ENCODE results near the gene ODF2. TPM values are rescaled to one million over a fixed set of nuclear protein-coding genes. Genes with fewer than 3 reads are reported as not detected.

ODF2 gene
- total and polyA plus RNA-seq, 10 of the 15 experiments (the other 5 are each of a cell fraction or from before 2014, with no cell fraction given): 8.7 to 65.1 (median 38.5) TPM

DNA sequence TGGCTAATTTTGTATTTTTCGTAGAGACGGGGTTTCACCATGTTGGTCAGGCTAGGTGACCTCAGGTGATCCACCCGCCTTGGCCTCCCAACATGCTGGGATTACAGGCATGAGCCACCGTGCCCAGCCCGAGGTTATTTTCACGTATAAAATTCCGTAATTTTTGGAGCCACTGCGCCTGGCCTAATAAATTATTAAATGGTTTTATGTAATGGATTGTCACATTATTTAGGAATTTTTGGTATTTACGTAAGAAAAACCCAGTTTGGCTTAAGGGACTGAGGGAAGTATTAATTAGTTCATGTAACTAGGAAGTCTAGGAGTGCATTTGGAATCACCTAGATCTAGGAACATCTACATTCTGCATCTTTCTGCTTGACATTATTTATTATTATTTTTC, 57.0 kb downstream of the ODF2 start:
- Histone ChIP-seq H3K4me1 (ENCODE audit: control insufficient read depth, insufficient read depth, low read length) (no peaks in the 10 kb centered on the region), H2AFZ (ENCODE audit: control insufficient read depth, low read depth, low read length) (no peak overlapping the region), H3K36me3 (ENCODE audit: control insufficient read depth in 2 of 2, insufficient read depth in 2 of 2, low read length in 1 of 2) (peaks cover 0 to 14% of the 10 kb centered on the region in 2 experiments), H3K27ac (ENCODE audit: control insufficient read depth, insufficient read depth) (no peak overlapping the region), H3K9me3 (replicated peaks; ENCODE audit: control insufficient read depth, insufficient read depth, low read length) (no peaks in the 10 kb centered on the region; the same call in 2 of the 3 replicates), H3K4me2 (ENCODE audit: control insufficient read depth, insufficient read depth) (no peak overlapping the region), H3K9ac (ENCODE audit: control insufficient read depth, insufficient read depth, low read length) (no peak overlapping the region), H3K27me3 (replicated peaks in 1 of 2; ENCODE audit: control insufficient read depth in 2 of 2, insufficient read depth in 2 of 2, low read length in 1 of 2) (no peaks in the 10 kb centered on the region), H3K4me3 (no peak overlapping the region), H3K79me2 (ENCODE audit: control insufficient read depth, insufficient read depth, low read length) (no peaks in the 10 kb centered on the region), H4K20me1 (ENCODE audit: control insufficient read depth, insufficient read depth) (no peaks in the 10 kb centered on the region)
- no peak for FAIRE-seq
- ChIA-PET CTCF (interaction anchor here (0.6 to 2.0 kb wide), 6 partner anchors 39 to 1251 kb away, joined by 3 to 10 read pairs (median 4); partner anchors contain the start of gene SPTAN1), RAD21 (ENCODE audit: unreplicated experiment) (interaction anchor here (0.9 to 1.5 kb wide), 5 partner anchors 37 to 180 kb away, joined by 3 to 9 read pairs (median 5); partner anchors contain the start of gene SPTAN1), SMC1A (ENCODE audit: uncharacterized antibody, unreplicated experiment) (interaction anchor here (0.6 to 2.0 kb wide), 6 partner anchors 8 to 175 kb away, joined by 3 to 7 read pairs (median 6); partner anchors contain the start of genes GLE1 and SPTAN1), POLR2A (interaction anchor here (0.7 to 2.4 kb wide), 4 partner anchors 11 to 142 kb away, joined by 3 to 16 read pairs (median 8); partner anchors contain the start of genes SPTAN1 and URM1)
- intact Hi-C loops (cut with micrococcal nuclease; ENCODE audit: unreplicated experiment) (no loop called here), in situ Hi-C loops (cut with MboI) (no loop called here)
- TF ChIP-seq, protein P1, sequence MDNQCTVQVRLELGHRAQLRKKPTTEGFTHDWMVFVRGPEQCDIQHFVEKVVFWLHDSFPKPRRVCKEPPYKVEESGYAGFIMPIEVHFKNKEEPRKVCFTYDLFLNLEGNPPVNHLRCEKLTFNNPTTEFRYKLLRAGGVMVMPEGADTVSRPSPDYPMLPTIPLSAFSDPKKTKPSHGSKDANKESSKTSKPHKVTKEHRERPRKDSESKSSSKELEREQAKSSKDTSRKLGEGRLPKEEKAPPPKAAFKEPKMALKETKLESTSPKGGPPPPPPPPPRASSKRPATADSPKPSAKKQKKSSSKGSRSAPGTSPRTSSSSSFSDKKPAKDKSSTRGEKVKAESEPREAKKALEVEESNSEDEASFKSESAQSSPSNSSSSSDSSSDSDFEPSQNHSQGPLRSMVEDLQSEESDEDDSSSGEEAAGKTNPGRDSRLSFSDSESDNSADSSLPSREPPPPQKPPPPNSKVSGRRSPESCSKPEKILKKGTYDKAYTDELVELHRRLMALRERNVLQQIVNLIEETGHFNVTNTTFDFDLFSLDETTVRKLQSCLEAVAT (IDR thresholded peaks at IDR 0.05): 0 out of 2 replicates have a peak, but pooled peaks have one; percentile 45
- TF ChIP-seq TBL1XR1 (IDR thresholded peaks at IDR 0.05; ENCODE audit: low read depth, low read length): no peak
- BruUV-seq (replicated peaks): no TSS peak
- ATAC-seq: no peak
- no peak for DNase-seq (ENCODE audit: low read depth, low spot score)
- 92% methylated on average over 9 of the region's 9 CpGs for WGBS (ENCODE audit: insufficient coverage, insufficient replicate concordance, low lambda C conversion rate, missing lambda C conversion rate)

DNA sequence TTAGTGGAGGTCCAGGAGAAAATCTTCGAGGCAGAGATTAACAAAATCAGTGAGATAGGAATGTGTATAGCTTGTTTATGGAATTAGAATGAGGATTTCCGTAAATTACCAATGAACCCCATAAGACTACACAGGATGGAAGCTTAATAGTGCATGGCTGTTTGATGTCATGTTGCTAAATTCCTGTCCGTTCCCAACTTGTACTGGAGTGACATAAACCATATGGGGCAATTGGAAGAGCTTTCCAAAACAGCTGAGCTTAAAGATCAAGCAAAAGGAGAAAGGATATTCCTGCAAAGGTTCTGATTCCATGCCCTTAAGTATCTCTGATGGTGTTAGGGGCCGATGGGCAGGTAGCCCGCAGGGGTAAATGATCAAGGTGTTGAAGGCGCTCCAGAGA, 66.2 kb downstream of the ODF2 start:
- intact Hi-C loops (cut with micrococcal nuclease; ENCODE audit: unreplicated experiment) (no loop called here), in situ Hi-C loops (cut with MboI) (no loop called here)
- ChIA-PET CTCF (no interaction called here), SMC1A (ENCODE audit: uncharacterized antibody, unreplicated experiment) (interaction anchor here (0.6 to 1.2 kb wide), 3 partner anchors 34 to 244 kb away, joined by 3 read pairs; no protein-coding TSS in a partner anchor), POLR2A (interaction anchor here (0.6 to 1.1 kb wide), 3 partner anchors 17 to 1452 kb away, joined by 3 read pairs; partner anchors contain the start of gene GLE1), RAD21 (ENCODE audit: unreplicated experiment) (interaction anchor here (1.8 kb wide), 1 partner anchor 10 kb away, joined by 5 read pairs; no protein-coding TSS in a partner anchor)
- no peak overlapping the region for H2AFZ ChIP-seq (ENCODE audit: control insufficient read depth, low read depth, low read length)
- H3K27ac ChIP-seq (ENCODE audit: control insufficient read depth, insufficient read depth): no peak overlapping the region
- no peak overlapping the region for H3K4me3 ChIP-seq
- no peaks in the 10 kb centered on the region for H3K27me3 ChIP-seq (replicated peaks in 1 of 2; ENCODE audit: control insufficient read depth in 2 of 2, insufficient read depth in 2 of 2, low read length in 1 of 2)
- H4K20me1 ChIP-seq (ENCODE audit: control insufficient read depth, insufficient read depth): no peaks in the 10 kb centered on the region
- H3K4me1 ChIP-seq (ENCODE audit: control insufficient read depth, insufficient read depth, low read length): no peaks in the 10 kb centered on the region
- peaks cover 6 to 26% of the 10 kb centered on the region in 2 experiments for H3K36me3 ChIP-seq (ENCODE audit: control insufficient read depth in 2 of 2, insufficient read depth in 2 of 2, low read length in 1 of 2)
- no peaks in the 10 kb centered on the region; the same call in 2 of the 3 replicates for H3K9me3 ChIP-seq (replicated peaks; ENCODE audit: control insufficient read depth, insufficient read depth, low read length)
- WGBS (ENCODE audit: insufficient coverage, insufficient replicate concordance, low lambda C conversion rate, missing lambda C conversion rate): 96% methylated on average over 6 of the region's 6 CpGs
- no peak for FAIRE-seq
- H3K4me2 ChIP-seq (ENCODE audit: control insufficient read depth, insufficient read depth): no peak overlapping the region
- no peaks in the 10 kb centered on the region for H3K79me2 ChIP-seq (ENCODE audit: control insufficient read depth, insufficient read depth, low read length)
- no peak overlapping the region for H3K9ac ChIP-seq (ENCODE audit: control insufficient read depth, insufficient read depth, low read length)
- no peak for DNase-seq (ENCODE audit: low read depth, low spot score)
- TSS peak; percentile 21 for BruUV-seq (replicated peaks)
- ATAC-seq: no peak
- TF ChIP-seq ETV6 (conservative IDR thresholded peaks at IDR 0.05 in 1 of 2, IDR thresholded peaks at IDR 0.05 in 1 of 2; ENCODE audit: borderline replicate concordance in 1 of 2, low read depth in 1 of 2) (no peak), ZNF384 (IDR thresholded peaks at IDR 0.05; ENCODE audit: borderline replicate concordance, low read depth, low read length) (no peak), WRNIP1 (IDR thresholded peaks at IDR 0.05; ENCODE audit: borderline replicate concordance, low read depth, low read length) (no peak), RB1 (IDR thresholded peaks at IDR 0.05; ENCODE audit: borderline replicate concordance) (no peak), GATAD2B (conservative IDR thresholded peaks at IDR 0.05; ENCODE audit: low read depth) (no peak), MTA3 (IDR thresholded peaks at IDR 0.05; ENCODE audit: borderline replicate concordance, low read length) (no peak), NR2C2 (IDR thresholded peaks at IDR 0.05; ENCODE audit: borderline replicate concordance, control insufficient read depth, insufficient read length, low read depth) (no peak), SPI1 (IDR thresholded peaks at IDR 0.05; ENCODE audit: borderline replicate concordance, insufficient read depth, low read depth, low read length) (no peak), YY1 (IDR thresholded peaks at IDR 0.05; ENCODE audit: low read depth, low read length) (no peak)
- TF ChIP-seq, protein P2, sequence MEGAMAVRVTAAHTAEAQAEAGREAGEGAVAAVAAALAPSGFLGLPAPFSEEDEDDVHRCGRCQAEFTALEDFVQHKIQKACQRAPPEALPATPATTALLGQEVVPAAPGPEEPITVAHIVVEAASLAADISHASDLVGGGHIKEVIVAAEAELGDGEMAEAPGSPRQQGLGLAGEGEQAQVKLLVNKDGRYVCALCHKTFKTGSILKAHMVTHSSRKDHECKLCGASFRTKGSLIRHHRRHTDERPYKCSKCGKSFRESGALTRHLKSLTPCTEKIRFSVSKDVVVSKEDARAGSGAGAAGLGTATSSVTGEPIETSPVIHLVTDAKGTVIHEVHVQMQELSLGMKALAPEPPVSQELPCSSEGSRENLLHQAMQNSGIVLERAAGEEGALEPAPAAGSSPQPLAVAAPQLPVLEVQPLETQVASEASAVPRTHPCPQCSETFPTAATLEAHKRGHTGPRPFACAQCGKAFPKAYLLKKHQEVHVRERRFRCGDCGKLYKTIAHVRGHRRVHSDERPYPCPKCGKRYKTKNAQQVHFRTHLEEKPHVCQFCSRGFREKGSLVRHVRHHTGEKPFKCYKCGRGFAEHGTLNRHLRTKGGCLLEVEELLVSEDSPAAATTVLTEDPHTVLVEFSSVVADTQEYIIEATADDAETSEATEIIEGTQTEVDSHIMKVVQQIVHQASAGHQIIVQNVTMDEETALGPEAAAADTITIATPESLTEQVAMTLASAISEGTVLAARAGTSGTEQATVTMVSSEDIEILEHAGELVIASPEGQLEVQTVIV (IDR thresholded peaks at IDR 0.05; ENCODE audit: borderline replicate concordance, partially characterized antibody): no peak
